Measurements from ENCODE around the gene ST7.
"Not testable (repeated sequence)": the region's sequence is repeated elsewhere in the genome, so short reads cannot be mapped to it uniquely, and the experiment has no call there.

Gene ST7

GRCh38 chr7:117030346-117030745 is 77.0 kb downstream of the ST7 start:
- not testable (repeated sequence) for H3K4me1 ChIP-seq (ENCODE audit: control insufficient read depth, insufficient read depth, low read length); H3K36me3 ChIP-seq (ENCODE audit: control insufficient read depth, insufficient read depth, low read length); H3K4me3 ChIP-seq (ENCODE audit: low read length); H3K9ac ChIP-seq (ENCODE audit: low read length); H3K27me3 ChIP-seq (ENCODE audit: control insufficient read depth, insufficient read depth, low read length); H3K9me3 ChIP-seq (ENCODE audit: control insufficient read depth, low read length)

GRCh38 chr7:117030793-117031192 is 77.5 kb downstream of the ST7 start:
- H3K4me1 ChIP-seq (ENCODE audit: control insufficient read depth, insufficient read depth, low read length); H3K4me3 ChIP-seq (ENCODE audit: low read length); H3K9ac ChIP-seq (ENCODE audit: low read length); H3K36me3 ChIP-seq (ENCODE audit: control insufficient read depth, insufficient read depth, low read length); H3K9me3 ChIP-seq (ENCODE audit: control insufficient read depth, low read length); H3K27me3 ChIP-seq (ENCODE audit: control insufficient read depth, insufficient read depth, low read length): not testable (repeated sequence)

DNA sequence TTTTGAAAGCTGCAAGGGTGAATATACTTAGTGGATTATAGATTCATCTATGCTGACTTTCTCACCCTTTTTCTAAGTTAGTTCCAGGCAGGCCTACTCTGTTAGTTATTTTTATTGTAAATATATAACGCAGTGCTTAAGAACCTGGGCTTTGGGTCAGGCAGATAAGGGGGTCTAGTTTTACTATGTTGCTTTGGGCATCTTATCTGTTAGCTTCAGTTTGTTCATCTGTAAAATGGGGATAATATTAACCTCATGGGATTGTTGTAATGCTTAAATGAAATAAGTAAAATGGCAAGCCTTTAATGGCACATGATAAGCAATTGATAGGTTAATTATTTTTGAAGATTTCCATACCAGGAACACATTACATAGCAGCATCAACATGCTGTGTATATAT is 79.5 kb downstream of the ST7 start:
- H3K27me3 ChIP-seq (ENCODE audit: control insufficient read depth, insufficient read depth, low read length), result no peaks in the 10 kb centered on the region
- H3K36me3 ChIP-seq (ENCODE audit: control insufficient read depth, insufficient read depth, low read length), result no peaks in the 10 kb centered on the region
- H3K9ac ChIP-seq (ENCODE audit: low read length), result no peak overlapping the region
- no peak overlapping the region for H3K4me3 ChIP-seq (ENCODE audit: low read length)
- no peaks in the 10 kb centered on the region for H3K4me1 ChIP-seq (ENCODE audit: control insufficient read depth, insufficient read depth, low read length)
- no peaks in the 10 kb centered on the region for H3K9me3 ChIP-seq (ENCODE audit: control insufficient read depth, low read length)

- Histone ChIP-seq H3K4me3 (ENCODE audit: low read length) (no peak overlapping the region), H3K9ac (ENCODE audit: low read length) (no peak overlapping the region), H3K27me3 (ENCODE audit: control insufficient read depth, insufficient read depth, low read length) (no peaks in the 10 kb centered on the region), H3K4me1 (ENCODE audit: control insufficient read depth, insufficient read depth, low read length) (no peaks in the 10 kb centered on the region), H3K9me3 (ENCODE audit: control insufficient read depth, low read length) (no peaks in the 10 kb centered on the region), H3K36me3 (ENCODE audit: control insufficient read depth, insufficient read depth, low read length) (no peaks in the 10 kb centered on the region)
Measured at GRCh38 chr7:117034851-117035464, 81.7 kb downstream of the ST7 start.

GRCh38 chr7:117035465-117035862 is 82.2 kb downstream of the ST7 start:
- H3K4me1 ChIP-seq (ENCODE audit: control insufficient read depth, insufficient read depth, low read length), result no peaks in the 10 kb centered on the region
- no peak overlapping the region for H3K9ac ChIP-seq (ENCODE audit: low read length)
- no peaks in the 10 kb centered on the region for H3K9me3 ChIP-seq (ENCODE audit: control insufficient read depth, low read length)
- no peaks in the 10 kb centered on the region for H3K27me3 ChIP-seq (ENCODE audit: control insufficient read depth, insufficient read depth, low read length)
- no peaks in the 10 kb centered on the region for H3K36me3 ChIP-seq (ENCODE audit: control insufficient read depth, insufficient read depth, low read length)
- no peak overlapping the region for H3K4me3 ChIP-seq (ENCODE audit: low read length)

GRCh38 chr7:117036053-117036669 is 82.9 kb downstream of the ST7 start:
- Histone ChIP-seq H3K36me3 (ENCODE audit: control insufficient read depth, insufficient read depth, low read length) (no peaks in the 10 kb centered on the region), H3K9me3 (ENCODE audit: control insufficient read depth, low read length) (no peaks in the 10 kb centered on the region), H3K4me3 (ENCODE audit: low read length) (no peak overlapping the region), H3K27me3 (ENCODE audit: control insufficient read depth, insufficient read depth, low read length) (no peaks in the 10 kb centered on the region), H3K9ac (ENCODE audit: low read length) (no peak overlapping the region), H3K4me1 (ENCODE audit: control insufficient read depth, insufficient read depth, low read length) (no peaks in the 10 kb centered on the region)

DNA sequence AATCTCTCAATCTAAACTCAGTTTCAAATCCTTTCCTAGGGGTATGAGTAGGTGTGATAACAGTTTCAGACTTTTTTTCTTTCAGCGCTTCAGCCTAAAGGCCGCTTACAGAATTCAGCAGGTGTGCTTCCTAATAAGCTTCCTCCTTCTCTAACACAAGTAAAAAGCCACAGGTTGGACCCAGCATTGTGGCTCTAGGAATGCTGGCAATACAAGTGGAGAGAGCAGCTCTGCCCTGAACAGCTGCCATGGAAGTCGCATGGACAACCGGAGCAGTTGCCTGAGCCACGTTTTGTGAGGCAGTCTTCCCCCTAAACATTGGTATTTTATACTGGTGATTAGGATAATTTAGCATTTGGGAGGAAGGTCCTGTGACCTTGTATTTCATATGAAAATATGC is 83.5 kb downstream of the ST7 start:
- Histone ChIP-seq H3K27me3 (ENCODE audit: control insufficient read depth, insufficient read depth, low read length) (no peaks in the 10 kb centered on the region), H3K9me3 (ENCODE audit: control insufficient read depth, low read length) (no peaks in the 10 kb centered on the region), H3K4me3 (ENCODE audit: low read length) (no peak overlapping the region), H3K9ac (ENCODE audit: low read length) (no peak overlapping the region), H3K4me1 (ENCODE audit: control insufficient read depth, insufficient read depth, low read length) (no peaks in the 10 kb centered on the region), H3K36me3 (ENCODE audit: control insufficient read depth, insufficient read depth, low read length) (no peaks in the 10 kb centered on the region)

DNA sequence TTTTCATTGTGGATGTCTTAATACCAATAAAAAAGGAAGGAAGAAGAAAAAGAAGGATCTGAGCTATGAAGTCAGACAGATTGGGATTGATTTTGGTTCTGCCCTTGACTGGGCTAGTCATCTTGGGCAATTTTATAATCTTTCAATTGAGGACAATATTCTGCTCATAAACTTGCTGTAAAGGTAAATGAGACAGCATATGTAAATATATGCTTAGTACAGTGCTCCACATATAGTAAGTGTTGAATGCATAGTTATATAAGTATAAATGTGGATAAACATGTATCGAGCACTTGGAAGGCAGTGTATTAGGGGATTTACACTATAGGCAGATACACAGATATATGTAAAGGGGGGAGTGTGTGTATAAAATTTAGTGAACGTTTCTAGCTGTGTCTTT is 85.1 kb downstream of the ST7 start:
- H3K4me3 ChIP-seq (ENCODE audit: low read length), result no peak overlapping the region
- no peaks in the 10 kb centered on the region for H3K27me3 ChIP-seq (ENCODE audit: control insufficient read depth, insufficient read depth, low read length)
- H3K9ac ChIP-seq (ENCODE audit: low read length), result no peak overlapping the region
- no peaks in the 10 kb centered on the region for H3K9me3 ChIP-seq (ENCODE audit: control insufficient read depth, low read length)
- no peaks in the 10 kb centered on the region for H3K4me1 ChIP-seq (ENCODE audit: control insufficient read depth, insufficient read depth, low read length)
- no peaks in the 10 kb centered on the region for H3K36me3 ChIP-seq (ENCODE audit: control insufficient read depth, insufficient read depth, low read length)

GRCh38 chr7:117041007-117041406 is 87.7 kb downstream of the ST7 start:
- H3K4me1 ChIP-seq (ENCODE audit: control insufficient read depth, insufficient read depth, low read length), result no peaks in the 10 kb centered on the region
- H3K9ac ChIP-seq (ENCODE audit: low read length), result no peak overlapping the region
- no peaks in the 10 kb centered on the region for H3K36me3 ChIP-seq (ENCODE audit: control insufficient read depth, insufficient read depth, low read length)
- H3K4me3 ChIP-seq (ENCODE audit: low read length), result no peak overlapping the region
- H3K27me3 ChIP-seq (ENCODE audit: control insufficient read depth, insufficient read depth, low read length), result no peaks in the 10 kb centered on the region
- H3K9me3 ChIP-seq (ENCODE audit: control insufficient read depth, low read length), result no peaks in the 10 kb centered on the region

- Histone ChIP-seq H3K27me3 (ENCODE audit: control insufficient read depth, insufficient read depth, low read length) (no peaks in the 10 kb centered on the region), H3K4me1 (ENCODE audit: control insufficient read depth, insufficient read depth, low read length) (no peaks in the 10 kb centered on the region), H3K9me3 (ENCODE audit: control insufficient read depth, low read length) (no peaks in the 10 kb centered on the region), H3K4me3 (ENCODE audit: low read length) (no peak overlapping the region), H3K36me3 (ENCODE audit: control insufficient read depth, insufficient read depth, low read length) (no peaks in the 10 kb centered on the region), H3K9ac (ENCODE audit: low read length) (no peak overlapping the region)
Measured at GRCh38 chr7:117041822-117042221, 88.5 kb downstream of the ST7 start.

DNA sequence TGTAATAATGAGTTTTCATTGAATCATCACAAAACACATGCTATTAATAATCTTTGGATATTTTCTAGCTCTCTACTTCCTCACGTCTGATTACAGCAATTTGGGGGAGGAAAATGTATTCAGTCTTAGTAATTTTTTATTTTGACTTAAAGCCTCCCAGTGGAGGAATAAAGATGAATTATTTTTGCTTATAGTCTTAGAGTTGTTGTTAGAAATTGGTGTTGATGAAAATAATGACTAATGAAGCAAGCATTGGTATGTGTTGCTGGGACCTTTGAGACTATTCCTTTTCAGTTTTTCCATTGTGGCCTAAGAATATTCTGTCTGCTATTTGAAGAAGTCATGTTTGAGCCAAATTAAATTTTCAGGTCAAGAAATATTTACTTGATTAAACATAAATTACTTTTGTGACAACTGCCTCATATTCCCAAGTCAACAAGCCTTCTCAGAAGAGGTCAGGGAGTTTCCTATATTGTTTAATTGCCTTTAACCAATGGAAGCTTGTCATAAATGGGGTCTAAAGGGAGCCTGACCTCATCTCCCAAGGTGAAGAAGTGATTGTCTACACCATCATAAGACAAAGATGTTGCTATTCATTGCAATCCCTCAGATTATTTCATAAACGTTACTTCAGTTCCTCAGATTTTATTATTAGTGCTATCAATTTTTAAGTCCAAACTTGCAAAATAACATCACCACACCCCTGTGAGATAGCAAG is 90.0 kb downstream of the ST7 start:
- H3K36me3 ChIP-seq (ENCODE audit: control insufficient read depth, insufficient read depth, low read length), result no peaks in the 10 kb centered on the region
- H3K27me3 ChIP-seq (ENCODE audit: control insufficient read depth, insufficient read depth, low read length), result no peaks in the 10 kb centered on the region
- no peaks in the 10 kb centered on the region for H3K9me3 ChIP-seq (ENCODE audit: control insufficient read depth, low read length)
- no peak overlapping the region for H3K4me3 ChIP-seq (ENCODE audit: low read length)
- H3K4me1 ChIP-seq (ENCODE audit: control insufficient read depth, insufficient read depth, low read length), result no peaks in the 10 kb centered on the region
- H3K9ac ChIP-seq (ENCODE audit: low read length), result no peak overlapping the region

DNA sequence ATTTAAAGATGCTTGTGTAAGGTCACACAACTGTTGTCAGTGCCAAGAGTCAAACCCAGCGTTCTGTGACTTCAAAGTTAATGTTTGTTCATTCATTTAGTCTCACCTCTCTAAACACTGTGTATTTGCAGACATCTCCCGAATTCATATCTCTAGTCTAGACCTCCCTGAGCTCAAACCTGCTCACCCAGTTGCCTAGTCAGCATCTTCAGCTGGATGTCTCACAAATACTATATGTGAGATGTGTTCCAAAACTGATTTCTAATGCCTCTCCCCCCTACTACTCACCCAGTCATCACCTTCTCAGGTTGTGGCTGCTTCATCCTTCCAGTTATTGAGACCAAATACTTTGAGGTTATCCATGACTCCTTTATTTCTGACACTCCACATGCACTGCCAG is 91.4 kb downstream of the ST7 start:
- no peaks in the 10 kb centered on the region for H3K9me3 ChIP-seq (ENCODE audit: control insufficient read depth, low read length)
- no peak overlapping the region for H3K4me3 ChIP-seq (ENCODE audit: low read length)
- H3K9ac ChIP-seq (ENCODE audit: low read length), result no peak overlapping the region
- no peaks in the 10 kb centered on the region for H3K4me1 ChIP-seq (ENCODE audit: control insufficient read depth, insufficient read depth, low read length)
- H3K36me3 ChIP-seq (ENCODE audit: control insufficient read depth, insufficient read depth, low read length), result no peaks in the 10 kb centered on the region
- no peaks in the 10 kb centered on the region for H3K27me3 ChIP-seq (ENCODE audit: control insufficient read depth, insufficient read depth, low read length)

Measured in mucosa of stomach (tissue), 1 donor.